Fibroblast of skin of left quadriceps (primary cell): Measurements from ENCODE around the gene EIPR1.

ENCODE experiments used
- DNase-seq, 2 experiments: peaks; one replicate each; pipeline ENCODE4 v3.0.0-alpha.2; 2013; ENCODE audit warnings: low read depth in 2 of 2

The EIPR1 gene

DNA sequence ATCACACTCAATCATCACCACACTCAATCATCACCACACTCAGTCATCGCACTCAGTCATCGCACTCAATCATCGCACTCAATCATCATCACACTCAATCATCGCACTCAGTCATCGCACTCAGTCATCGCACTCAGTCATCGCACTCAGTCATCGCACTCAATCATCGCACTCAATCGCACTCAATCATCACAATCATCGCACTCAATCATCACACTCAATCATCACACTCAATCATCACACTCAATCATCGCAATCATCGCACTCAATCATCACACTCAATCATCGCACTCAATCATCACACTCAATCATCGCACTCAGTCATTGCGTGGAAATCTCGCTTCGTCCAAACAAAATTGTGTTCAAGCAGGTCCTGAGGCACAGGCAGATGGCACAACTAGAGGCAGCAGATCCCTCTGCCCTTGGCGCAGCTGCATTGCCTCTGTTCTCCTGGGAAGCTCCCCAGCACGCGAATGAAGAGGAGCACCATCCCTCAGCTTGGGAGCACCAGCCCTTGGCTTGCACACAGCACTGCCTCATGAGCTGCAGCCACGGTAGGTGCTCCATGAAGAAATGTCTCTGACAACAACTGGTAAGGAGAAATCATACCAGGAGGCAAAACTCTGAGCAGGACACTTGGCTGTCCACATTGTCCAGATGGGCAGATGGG is 108.1 kb downstream of the EIPR1 start:
- no peak for DNase-seq

DNA sequence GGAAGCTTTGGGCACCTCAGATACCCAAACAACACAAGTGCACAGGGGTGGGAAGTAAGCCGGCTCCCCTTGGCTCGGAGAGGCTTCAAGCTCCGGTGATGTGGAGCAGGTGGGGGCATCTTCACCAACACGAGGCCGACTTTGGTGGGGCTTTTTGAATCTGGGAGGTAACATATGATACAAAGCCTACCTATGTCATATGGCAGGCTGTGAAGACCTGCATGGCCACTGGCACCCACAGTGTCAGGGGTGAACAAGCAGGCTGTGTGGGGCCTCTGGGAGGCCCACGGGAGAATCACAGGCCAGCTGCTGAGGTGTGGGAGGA is 109.0 kb downstream of the EIPR1 start:
- DNase-seq, result no peak

DNA sequence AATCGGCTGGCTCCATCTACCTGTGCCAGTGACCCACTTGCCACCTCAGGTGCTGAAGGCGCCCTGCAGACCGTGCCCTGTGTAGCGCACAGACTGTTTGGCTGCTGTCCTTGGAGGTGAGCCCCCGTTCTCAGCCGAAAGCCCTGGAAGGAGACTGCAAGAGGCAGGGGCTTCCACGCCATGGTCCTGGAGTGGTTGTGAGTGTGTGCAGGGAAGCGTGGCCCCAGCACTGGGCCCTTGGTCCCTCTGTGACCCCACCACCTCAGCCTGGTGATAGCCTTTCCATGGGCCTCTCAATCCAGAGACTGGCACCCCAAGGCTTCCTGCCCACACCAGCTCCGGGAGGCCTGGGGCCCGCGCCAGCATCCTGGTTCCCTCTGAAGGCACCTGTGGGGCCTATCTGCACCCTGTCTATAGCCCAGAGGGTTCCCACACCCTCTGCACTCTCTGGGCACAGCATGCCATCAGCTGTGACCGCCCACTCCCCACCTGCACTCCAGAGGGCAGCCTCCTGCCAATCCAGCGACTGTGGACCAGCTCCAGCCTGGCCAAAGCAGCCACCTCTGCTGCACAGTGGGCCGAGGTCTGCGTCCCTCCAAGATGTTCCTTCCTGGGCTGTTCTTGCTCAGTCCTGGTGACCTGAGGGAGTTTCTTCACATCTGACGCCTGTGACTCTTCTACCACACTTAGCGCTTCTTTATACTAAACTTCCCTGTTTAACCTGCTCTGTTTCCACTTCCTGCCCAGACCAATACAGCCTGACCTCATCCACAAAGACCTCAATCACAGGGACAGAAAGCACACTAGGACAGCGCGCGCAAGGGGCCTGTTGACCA is 109.5 kb downstream of the EIPR1 start:
- DNase-seq, result no peak

DNA sequence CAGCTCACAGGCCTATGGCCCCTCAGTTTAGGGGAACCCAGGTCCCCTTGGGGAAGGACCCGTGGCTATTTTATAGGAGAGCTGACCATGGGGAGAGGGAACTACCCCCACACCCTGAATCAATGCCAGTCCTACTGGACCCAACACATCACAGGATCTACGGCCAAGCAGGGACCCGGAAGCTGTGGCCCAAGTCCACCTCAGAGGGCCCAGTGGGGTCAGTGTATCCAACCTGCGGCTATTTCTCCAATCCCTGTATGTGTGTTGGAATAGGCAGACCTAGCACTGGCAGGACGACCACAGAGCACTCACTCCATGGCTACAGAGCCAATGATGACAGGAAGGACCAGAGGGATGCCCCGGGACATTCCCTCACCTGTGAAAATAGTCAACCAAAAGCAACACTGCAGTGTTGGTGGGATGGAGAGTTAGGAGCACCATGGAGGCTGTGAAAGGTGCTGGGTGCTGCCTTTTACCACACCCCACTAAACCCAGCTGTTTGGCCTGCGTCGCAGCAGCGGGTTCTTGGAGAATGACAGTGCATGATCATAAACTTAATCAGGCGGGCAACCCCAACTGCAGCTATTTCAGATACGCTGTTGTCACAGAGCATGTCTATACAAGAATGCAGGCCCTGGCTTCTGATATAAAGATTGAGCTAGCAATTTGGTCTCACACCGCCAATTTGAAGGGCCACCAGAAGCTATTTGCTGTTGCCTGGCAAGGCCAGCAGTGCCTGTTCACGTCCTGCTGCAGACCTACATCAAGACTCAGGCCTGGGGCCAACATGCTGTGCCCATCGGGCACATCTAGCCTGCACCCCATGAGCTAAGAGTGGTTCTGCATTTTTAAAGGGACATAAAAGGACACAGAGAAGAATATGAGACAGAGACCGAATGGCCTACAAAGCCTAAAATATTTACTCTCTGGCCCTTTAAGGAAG is 110.4 kb downstream of the EIPR1 start:
- no peak for DNase-seq

DNA sequence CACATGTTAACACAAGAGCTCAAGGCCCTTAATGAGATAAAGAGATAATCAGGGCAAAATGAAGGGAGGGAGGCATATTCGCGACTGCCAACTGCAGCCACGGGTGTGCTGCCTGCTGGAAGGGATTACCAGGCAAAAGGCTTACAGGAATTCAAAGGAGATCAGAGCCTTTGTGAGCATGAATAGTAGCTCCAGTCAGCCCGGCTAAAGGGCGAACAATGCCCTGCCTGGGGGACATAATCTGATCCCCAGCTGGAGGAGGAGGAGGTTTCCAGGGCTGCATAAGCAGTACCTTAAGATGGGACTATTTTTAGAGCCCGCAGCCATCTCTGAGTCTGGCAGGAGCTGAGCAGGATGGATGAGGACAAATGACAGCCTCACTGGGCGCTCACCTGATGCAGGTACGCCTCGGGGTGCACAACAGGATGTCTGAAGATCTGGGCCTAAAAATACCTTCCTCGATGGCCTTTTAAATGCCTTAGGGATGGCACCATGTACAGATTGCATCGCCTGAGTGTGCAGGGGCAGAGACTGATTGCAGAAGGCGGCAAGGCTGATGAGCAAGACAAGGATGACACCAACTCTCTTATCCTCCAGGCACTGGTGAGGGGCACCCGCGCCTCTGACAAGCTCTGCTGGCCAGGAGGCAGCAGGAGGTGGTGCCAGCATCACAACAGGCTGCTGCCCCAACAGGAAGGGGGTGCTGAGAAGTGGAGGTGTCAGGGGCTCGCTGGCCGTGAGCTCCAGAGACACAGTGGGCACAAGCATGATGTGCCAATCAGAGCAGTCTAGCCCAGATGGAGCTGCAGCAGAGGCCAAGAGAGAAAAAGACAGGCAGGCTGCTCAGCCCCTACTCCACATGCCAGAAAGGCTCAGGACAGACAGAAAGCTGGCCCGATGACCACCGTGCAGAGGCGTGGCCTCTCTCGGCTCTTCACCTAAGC is 111.4 kb downstream of the EIPR1 start:
- no peak for DNase-seq

DNA sequence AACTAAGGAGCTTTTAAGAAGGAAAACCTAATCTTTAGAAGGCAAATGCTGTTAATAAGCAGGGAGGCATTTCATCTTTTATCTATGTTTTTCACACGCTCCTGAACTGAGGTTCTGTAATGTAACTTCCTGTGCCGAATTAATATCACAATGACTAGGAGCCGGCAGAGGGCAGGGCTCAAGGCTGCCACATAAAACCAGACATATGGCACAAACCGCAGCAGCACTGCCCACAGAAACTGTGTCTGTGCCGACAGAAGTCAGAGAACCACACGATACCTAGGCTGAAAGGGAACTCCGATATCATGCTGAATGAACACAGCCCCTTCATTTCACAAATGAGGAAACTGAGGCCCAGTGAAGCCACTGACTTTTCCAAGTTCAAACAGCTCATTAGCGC is 112.1 kb downstream of the EIPR1 start:
- DNase-seq, result no peak

DNA sequence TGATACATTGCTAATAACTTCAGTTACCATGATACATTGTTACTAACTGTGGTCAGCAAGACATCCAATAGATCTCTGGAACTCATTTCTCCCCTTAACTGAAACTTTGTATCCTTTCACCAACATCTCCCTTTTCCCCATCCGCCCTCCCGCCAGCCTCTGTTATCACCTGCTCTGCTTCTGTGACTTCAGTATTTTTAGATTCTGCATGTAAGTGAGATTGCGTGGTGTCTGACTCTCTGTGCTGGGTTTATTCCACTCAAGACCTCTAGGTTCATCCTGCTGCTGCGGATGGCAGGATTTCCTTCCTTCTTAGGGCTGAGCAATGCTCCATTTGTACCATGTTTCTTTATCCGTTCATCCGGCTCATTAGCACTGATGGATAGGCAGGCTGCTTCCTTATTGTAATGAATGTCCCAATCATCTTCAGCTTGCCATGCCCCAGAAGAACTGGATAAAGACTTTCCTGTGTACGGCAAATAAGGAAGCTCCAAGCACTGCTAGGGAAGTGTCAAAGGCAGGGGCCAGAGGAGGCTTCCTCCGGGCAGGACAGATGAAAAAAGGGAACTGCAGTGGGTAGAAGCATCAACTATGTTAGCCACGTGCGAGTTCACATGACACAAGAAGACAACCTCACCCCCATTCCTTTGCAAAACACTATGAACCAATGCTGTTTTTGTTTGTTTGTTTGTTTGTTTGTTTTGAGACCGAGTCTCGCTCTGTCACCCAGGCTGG is 113.4 kb downstream of the EIPR1 start:
- DNase-seq, result no peak

DNA sequence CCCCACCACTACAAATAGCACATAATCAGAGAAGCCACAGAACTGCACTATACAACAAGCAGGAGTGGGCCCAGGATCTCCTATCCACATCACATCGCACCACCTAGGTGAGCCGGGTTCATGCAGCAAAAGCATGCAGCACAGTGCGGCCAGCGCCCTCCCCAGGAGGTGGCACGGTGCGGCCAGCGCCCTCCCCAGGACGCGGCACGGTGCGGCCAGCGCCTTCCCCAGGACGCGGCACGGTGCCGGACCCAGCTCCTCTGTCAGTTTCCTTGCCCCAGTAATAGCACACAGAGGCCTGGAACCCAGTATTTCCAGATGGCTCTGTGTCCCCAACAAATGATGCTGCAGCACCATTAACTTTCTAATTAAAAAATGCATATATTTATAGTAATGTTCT is 114.1 kb downstream of the EIPR1 start:
- DNase-seq, result no peak

DNA sequence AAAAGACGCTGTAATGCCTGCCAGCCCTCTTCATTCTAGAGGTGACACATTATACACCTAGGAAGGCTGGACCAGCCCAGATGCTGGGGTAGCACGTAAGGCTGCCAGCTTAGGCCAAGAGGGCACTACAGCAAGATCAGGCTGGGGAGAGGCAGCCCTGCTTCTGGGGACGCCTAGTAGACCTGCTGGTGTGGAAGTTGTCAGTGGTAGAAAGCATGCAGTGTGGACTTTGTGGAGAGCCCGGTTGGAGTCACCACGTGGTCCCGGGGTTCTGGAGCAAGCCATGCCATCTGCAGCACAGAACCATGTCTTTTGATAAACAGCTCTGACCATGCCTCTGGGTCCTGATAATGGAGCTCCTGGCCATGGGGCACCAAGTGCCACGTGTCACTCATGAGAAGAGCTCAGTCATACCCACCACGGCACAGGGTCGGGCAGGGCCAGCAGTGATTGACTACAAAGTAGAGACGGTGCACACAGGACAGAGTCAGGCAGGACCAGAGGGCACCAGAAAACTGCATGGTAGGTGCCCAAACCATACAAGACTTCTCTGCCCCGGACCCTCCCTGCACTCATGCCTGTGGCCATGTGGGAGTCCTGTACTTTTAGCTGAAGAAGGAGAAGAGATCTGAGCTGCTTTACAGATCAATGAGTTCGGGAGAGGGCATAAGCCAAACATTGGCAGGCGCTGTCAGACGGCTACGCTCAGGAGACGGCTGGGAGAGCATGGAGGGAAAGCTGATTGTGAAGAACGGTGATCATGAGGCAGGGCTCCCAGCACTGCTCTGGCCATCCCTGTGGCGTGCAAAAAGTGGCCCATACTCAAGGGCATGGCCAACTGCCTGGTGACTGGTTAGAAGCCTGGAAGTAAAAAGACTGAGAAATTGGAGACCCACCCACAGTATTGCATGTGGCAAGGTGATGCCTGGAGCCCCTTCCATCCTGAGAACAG is 114.9 kb downstream of the EIPR1 start:
- no peak for DNase-seq

DNA sequence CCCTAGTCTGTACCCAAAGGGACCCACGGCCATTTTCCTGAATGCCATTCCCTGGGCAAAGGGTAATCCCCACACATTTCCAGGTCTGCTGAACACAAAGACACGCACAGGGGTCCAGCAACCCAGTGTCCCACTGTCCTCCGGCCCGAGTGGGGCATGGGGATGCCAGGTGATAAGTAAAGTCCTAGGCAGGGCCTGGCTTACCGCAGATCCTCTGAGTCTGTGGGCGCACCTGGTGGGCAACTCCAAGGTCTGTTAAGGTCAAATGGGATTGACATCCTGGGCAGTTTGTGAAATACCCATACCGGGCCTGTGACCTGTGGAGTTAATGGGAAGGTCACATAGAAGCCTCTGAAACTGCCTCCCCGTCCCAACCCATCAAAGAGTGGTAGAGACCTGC is 116.1 kb downstream of the EIPR1 start:
- DNase-seq, result no peak

DNA sequence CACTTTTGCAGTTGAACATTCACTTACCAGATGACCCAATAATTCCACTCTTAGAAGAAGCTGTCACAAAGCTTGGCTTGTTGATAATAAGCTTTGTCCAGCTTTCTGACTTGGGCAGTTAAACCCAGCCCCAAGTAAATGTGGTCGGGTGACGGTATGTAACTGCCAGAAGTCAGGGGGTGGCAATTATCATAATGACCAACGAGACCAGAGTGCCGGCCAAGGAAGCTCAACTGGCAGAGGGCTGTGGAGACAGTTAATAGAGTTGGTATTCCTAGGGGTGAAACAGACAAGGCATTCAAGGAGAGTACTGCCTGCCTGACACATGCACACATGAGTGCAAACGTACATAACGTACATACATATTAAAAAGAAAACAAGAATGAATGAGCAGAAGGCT is 116.7 kb downstream of the EIPR1 start:
- no peak for DNase-seq

DNA sequence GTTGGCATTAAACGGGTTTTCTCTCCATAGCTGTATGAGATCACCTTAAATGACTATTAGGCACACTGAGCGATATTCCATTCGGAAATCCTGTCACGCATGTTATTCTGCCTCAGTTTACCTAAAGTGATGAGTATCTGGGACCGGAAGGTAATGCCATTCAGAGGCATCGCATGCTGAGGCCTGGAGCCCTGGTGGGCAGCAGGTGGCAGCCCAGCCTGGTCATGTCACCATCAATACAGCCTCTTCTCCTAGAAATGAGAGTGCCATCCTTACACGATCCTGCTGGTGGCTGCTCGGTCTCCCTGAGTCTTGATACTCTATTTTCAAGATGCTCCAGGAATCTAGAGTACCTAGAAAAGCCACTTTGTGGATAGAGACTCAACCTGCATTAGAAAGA is 119.8 kb downstream of the EIPR1 start:
- DNase-seq, result no peak

DNA sequence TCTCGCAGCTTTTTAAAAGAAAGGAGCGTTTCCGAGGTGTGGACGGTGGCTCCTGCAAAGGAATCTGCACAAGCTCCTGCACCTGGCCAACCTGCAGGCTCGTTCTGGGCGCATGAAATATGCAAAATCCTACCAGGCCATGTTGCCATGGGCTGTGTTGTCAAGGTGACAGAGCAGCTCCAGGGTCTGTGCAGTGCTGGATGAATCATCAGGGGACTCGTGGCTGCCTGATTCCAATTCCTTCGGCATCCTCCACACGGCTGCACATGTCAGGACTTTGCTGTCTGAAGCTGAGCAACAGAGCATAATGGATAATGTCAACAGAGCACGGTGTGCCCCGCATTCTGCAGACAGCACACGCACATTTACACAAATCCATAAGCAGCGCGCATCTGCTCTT is 120.5 kb downstream of the EIPR1 start:
- no peak for DNase-seq

DNA sequence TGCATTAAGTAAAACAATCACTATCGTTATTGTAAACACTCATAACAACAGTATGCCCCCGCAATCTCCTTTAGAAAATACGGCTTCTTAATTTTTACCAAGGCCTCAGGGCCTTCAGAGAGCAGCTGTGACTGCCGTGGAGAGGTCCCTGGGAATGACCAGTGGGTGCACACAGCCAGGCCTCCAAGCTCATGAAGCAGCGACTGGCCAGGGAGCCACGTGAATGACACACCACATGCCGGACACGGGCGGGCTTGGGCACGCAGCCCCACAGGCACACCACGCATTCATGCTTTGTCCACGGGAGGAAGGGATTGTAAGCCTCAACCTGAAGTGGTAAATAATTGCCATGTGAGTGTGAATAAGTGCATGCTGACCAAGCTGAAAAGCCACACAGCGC is 121.0 kb downstream of the EIPR1 start:
- DNase-seq, result no peak

DNA sequence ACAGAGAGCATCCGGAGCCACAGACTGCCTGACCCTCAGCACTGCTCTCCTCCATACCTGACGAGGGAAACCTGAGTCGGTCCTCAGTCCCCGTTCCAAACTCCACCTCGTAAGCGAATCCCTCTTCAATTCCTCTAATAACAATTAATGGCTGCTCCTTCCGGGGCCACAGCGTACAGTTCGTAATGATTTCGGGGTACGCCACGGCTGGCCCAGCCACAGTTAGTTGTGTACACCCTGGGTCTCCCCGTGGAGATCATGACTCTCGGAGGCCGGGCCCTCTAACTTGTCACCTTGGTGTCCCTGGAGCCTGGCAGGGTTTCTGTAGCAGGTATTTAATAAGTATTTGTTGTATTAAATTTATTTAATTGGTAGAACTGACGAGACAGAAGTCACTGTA is 121.5 kb downstream of the EIPR1 start:
- DNase-seq, result no peak

DNA sequence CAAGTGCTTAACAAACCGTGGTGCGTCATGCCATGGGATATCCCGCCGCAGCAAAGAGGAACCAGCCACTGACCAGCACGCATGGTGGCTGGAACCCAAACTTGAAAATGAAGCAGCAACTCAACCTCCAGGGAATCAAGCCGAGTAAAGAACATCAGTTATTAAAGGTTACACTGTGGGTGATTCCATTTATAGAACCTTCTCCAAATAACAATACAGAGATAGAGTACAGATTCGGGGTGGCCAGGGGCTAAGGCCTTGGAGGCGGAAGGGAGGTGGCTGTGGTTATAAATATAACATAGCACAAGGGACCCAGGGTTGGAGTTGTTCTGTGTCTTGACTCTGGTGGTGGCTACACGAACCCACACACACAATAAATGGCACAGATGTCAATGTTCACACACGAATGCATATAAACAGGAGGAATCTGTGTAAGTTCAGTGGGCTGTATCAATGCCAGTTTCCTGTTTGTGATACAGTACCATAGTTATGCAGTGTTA is 123.1 kb downstream of the EIPR1 start:
- DNase-seq, result no peak

DNA sequence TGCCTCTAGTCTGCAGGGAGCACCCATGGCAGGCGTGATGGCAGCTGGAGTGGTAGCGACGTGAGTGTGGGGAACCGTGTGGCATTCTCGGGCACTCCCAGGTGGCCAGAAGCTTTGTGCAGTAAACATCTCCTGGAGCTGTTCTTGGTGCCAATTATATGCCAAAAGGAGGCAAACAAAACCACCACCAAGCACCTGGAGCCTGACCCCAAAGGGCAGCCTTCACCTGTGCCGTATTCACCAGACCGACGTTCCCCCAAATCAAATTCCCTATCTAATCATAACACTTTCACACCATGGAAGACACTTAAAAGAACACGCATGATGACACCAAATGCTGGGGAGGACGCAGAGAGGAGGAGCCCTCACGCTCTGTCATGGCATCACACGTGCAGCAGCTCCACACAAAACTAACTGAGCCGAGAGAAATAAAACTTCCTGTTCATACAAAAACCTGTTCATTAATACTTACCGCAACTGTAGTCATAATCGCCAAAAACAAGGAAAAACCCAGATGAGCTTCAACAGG is 123.6 kb downstream of the EIPR1 start:
- DNase-seq, result no peak

DNA sequence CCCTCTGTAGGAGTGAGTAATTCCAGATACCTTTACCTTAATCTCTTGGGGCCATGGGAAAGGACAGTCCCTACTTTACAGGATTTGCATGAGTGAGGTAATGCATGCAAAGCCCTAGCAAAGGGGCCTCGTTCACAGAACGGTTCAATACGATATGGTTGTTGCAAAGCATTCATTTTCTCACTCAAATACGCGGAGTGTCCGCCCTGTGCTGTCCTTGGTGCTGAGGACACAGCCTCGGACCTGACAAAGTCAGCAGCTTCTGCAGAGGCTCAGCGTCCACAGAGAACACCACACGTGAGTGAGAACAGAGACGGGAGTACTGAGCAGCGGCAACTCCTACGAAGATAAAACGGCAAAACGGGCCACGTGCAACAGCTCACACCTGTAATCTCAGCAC is 125.7 kb downstream of the EIPR1 start:
- DNase-seq, result no peak

DNA sequence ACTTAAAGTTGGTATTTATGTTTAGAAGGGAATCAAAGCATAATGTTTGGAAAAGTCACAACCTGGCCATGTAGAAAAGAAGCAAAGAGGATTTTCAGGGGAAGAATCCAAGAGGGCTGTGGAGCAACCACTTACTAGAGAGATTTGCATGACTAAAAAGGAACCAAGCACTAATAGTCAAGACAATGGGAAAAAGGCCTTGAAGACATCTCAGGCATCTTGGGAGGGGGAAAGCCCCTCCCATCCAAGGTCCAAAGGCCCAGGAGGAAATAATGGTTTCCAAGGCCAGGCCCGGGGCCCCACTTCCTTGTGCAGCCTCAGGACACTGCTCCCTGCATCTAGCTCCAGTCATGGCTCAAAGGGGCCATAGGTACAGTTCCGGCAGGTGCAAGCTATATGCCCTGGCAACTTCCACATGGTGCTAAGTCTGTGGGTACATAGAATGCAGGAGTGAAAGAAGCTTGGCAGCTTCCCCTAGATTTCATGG is 128.1 kb downstream of the EIPR1 start:
- DNase-seq, result no peak
